MV-4-11 (cell line): ENCODE data around the gene NPR3.

Experiments
- DNase-seq: peaks from one replicate; lab custom pipeline; 2025; lab: John Stamatoyannopoulos, UW

NPR3 gene, protein sequence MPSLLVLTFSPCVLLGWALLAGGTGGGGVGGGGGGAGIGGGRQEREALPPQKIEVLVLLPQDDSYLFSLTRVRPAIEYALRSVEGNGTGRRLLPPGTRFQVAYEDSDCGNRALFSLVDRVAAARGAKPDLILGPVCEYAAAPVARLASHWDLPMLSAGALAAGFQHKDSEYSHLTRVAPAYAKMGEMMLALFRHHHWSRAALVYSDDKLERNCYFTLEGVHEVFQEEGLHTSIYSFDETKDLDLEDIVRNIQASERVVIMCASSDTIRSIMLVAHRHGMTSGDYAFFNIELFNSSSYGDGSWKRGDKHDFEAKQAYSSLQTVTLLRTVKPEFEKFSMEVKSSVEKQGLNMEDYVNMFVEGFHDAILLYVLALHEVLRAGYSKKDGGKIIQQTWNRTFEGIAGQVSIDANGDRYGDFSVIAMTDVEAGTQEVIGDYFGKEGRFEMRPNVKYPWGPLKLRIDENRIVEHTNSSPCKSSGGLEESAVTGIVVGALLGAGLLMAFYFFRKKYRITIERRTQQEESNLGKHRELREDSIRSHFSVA

DNA sequence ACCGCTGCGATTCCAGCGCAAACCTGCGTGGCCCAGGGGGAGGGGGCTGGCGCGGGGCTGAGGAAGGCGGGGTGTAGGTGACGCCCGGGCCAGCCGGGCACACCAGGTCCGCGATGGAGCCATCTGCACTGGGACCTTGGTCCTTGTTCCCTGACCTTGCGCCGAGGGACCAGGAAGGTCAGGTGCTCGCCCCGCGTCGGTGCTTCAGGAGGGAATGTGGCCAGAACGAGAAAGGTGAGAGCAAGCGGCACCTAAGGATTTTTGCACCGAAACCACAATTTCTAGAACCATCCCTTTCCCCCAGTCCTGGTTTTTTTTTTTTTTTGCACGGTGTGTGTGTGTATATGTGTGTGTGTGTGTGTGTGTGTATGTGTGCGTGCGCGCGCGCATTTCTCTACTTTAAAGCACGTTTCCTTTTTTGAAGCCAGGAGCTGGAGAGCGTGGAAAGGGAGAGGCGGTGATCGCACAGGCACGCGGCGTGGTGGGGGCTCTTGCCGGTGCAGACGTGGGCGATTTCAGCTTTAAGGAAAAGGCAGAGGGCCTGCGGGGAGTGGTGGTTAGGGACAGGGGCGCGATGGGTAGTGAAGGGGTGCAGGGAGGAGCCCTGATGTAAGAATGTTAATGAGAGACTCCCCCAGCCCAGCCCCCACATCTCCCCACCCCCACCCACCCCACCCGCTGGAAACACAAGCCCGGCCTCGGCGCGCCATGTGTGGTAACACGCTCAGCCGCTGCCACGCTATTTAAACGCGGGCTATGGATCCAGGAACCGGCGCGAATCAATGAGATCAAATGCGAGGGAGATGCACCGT, at the start of gene NPR3:
TSS of gene NPR3 (plus strand) at position 772 of the 812 bp plus-strand sequence. CDS start 456 bp downstream, outside the sequence.
- DNase-seq: peak; percentile 17

DNA sequence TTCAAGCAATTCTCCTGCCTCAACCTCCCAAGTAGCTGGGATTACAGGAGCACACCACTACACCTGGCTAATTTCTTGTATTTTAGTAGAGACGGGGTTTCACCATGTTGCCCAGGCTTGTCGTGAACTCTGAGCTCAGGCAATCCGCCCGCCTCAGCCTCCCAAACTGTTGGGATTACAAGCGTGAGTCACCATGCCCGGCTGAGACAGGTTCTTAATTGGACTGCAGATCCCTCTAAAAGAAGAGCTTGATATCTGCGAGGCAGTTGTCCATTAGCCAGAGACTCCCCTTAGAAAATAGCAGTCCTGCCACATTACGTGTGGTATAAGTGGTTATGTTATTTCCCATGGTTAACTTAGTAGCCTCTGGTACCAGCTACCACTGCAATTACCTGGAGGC, 46.6 kb upstream of the NPR3 start:
- no peak for DNase-seq

DNA sequence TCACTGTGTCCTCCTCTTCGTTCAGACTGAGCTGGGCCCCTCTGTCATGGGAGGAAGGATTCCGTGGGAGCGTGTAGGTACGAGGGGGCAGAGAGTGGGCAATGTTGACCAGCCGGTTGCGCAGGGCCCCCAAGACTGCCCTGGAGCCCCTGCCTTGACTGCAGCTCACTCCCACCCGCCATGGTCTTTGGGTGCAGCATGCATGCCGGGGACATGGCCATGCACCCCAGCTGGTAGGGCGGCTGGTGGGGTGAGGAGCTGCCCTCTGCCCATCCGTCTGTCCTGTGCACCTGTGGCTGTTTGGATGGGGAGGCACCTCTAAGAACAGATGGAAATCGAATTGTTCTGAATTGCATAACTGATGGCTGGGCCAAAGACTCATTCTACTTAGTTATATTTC, 42.6 kb upstream of the NPR3 start:
- no peak for DNase-seq

DNA sequence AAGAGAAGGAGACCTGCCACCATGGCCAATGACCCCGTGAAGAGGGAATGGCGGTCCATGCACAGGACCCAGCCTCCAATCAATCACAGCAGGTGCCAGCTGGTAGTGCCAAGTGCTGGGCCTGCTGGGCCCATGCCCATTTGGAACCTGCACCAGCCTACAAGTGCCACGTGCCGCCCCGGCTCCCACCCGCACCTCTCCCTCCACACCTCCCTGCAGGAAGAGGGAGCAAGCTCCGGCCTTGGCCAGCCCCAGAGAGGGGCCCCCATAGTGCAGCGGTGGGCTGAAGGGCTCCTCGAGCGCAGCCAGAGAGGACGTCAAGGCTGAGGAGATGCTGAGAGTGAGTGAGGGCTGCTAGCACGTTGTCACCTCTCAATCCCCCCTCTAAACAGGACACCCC, 37.8 kb upstream of the NPR3 start:
- no peak for DNase-seq

DNA sequence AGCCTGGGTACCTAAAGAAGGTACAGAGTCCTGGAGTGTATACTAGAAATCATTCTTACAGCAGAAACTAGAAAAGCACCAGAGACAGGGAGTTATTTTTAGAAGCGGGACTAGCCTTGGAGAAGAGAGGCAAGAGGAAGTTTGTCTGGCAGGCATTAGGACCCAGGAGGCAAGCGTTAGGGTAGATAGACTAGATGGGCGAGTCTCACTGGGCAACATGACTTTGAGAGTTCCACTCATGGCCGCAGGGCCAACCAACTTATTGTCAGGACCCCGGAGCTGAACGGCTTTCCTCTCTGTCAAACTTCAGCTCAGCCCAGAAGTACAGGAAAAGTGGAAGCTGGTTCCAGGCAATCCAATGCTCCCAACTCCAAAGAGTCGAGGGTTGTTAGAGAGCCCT, 34.1 kb upstream of the NPR3 start:
- DNase-seq: peak; percentile 31

DNA sequence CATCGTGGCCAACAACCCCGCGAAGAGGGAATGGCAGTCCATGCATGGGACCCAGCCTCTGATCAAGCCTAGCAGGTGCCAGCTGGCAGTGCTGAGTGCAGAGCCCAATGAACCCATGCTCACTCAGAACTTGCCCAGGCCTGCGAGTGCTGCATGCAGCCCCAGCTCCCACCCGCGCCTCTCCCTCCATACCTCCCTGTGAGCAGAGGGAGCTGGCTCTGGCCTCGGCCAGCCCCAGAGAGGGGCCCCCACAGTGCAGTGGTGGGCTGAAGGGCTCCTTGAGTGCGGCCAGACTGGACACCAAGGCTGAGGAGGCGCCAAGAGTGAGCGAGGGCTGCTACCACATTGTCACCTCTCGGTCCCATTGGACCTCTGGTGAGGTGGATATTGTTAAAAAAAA, 32.6 kb upstream of the NPR3 start:
- no peak for DNase-seq

DNA sequence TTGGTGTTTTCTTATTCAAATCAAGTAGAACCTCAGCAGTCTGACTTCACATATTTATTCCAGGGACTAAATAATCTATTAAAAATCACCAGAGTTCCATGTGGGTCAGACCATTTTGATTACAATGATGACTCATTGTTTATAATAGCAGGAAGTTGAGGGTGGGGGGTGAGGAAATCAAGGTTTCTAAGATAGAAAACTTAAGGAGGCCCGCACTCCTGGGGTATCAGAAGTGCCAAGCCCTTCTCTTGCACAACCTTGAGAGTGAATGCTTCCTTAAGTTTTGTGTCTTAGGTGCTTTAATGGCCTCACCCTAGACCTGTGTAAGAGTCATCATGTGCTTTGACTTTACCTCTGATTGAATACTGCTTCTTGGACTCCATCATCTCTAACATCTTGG, 31.9 kb upstream of the NPR3 start:
- DNase-seq: no peak

DNA sequence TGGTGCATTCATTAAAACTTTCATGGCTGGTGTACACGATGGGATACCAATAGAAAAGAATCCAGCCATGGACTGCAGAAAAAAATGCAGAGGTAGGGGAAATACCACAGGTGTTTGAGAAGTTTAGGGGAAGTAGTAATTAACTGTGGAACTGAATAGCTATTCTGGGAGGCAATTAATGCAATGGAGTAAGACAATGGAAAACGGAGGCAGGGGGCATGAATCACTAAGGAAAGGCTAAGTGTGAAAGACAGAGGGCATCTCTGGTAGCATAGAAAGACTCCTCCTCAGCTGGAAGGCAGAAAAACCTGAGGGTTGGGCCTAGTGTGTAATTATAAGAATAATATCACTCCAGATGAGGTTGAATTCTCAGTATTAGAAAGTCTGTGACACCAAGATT, 30.9 kb upstream of the NPR3 start:
- no peak for DNase-seq

DNA sequence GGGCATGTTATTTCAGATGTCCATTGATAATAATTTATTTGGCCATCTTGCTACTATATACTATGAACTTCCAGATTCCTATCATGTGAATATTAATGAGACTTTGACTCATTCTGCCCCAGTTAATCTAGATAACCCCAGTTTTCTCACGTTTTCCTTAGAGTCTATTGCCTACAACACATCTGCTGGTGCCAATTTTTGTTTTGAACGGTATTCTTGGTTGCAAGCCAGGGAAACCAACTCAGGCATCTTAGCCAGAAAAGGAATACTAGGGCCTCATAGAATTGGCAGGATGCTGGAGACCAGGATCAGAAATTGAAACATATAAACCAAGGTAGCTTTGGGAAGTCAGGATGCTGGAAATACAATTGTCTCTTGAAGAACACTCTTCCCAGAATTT, 28.0 kb upstream of the NPR3 start:
- no peak for DNase-seq

DNA sequence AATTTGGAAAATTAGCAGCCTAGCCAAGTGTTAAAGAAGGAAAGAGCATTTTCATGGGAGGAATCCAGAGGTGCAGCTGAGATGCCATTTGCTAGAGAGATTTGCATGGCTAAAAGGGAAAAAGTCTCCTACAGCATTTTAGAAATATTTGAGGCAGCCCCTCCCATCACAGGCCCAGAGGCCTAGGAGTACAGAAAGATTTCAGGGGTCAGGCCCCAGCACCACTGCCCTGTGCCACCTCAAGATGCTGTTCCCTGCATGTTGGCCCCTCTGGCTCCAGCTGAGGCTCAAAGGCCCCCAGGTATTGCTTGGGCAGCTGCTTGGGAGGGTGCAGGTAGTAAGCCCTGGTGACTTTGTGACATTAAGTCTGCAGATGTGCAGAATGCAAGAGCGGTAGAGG, 26.9 kb upstream of the NPR3 start:
- DNase-seq: no peak

DNA sequence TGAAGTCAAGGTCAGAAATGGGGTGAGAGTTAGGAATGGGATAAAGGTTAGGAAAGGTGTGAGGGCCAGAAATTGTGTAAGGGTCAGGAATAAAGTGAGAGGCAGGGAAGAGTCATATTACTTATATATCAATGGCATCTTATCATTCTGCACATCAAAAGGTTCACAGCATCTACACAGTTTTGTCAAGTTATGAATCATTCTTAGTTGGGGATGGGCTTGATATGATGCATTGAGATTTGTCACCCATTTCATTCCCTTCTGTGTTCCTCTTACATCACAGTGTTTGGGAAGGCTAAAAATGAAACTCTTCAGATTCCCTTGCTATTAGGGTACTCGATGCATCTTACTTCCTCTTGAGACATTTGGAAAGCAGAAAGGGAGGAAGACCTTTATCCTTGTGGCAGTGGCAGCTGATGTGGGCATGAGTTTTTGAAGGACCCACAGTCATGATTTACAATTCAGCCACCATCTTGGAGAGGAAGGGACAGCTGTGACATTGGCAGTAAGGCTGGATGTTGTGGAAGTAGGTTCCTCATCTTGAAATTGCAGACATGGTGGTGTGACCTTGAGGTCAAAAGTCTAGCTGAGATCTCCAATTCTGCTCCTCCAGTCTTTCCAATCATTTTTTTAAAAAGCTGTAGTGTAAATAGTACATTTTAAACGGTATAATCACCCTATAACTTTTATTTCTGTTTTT, 24.2 kb upstream of the NPR3 start:
- DNase-seq: peak; percentile 72

DNA sequence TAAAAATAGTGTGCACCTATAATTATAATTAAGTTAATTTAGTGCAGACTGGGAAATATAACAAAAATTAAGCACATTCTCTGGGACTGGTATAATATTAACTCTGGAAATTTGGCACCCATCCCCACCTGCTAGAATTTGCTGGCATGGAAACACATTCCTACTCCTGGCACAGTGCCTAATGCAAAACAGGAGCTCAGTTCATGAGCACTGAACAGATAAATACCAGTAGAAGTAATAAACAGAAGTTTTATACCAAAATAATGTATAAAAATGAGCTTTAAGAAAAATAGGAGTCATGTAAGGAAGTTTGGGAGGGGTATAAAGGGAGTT, 23.7 kb upstream of the NPR3 start:
- no peak for DNase-seq

DNA sequence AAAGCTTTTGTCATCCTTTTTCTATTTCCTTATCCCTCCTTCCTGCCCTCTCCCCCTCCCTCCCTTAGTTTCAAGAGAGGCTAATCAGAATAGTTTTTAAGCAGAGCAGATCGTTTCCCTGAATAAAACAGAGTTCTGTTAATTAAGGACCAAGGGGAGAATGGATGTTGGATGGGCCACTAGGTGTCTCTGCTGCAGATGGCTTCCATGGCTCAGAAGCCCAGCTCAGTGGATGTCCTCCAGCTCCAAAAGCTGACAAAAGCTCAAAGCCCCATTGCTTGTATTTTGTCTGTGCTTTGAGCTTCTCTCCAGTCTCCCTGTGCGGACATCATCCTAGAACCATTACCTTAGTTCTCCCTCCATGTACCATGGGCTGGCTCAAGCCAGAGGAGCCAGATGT, 21.0 kb upstream of the NPR3 start:
- no peak for DNase-seq

DNA sequence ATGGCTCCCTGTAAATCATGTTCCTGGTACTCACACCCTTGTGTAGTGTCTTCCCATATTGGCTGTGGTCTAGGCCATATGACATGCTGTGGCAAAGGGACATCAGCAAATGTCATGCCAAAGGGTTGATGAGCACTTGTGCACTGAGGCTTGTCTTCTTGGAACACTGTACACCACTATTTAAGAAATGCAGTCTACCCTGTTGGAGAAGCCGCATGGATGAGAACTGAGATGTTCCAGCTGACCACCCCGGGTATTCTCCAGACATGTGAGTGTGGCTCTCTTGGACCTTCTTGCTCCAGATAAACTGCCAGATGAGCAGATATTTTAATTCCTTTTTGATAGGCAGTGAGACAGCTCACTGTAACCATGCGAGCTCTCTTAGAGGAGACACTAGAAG, 20.5 kb upstream of the NPR3 start:
- no peak for DNase-seq

DNA sequence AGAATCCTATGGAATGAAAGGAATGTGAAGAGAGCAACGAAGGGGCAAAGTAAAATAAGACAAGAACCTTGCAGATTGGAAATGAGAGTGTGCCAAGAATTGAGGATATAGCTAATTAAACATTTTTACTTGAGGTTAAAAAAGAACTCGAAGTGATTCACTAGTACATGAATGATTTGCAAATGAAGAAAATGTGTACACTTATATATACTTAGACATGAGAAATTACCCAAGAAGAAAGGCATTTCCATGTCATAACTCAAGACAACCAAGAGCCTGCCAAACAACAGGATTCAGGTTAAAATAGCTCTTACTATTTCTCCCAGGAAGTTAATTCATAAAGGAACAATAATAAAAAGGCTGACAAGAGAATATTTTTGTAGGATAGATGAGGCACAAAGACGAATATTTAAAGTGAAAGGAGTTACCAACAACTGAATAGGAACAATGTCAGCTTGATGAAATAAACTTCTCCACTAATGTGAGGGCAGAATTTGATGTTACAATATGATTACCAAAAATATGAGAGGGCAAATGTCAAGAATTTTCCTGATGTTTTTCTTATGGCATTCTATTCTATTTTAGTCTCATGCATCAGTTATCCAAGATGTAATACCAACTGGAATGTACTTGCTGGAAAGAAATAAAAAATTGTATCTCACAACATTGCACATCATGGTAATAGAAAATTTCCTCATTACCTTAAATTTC, 18.9 kb upstream of the NPR3 start:
- no peak for DNase-seq

DNA sequence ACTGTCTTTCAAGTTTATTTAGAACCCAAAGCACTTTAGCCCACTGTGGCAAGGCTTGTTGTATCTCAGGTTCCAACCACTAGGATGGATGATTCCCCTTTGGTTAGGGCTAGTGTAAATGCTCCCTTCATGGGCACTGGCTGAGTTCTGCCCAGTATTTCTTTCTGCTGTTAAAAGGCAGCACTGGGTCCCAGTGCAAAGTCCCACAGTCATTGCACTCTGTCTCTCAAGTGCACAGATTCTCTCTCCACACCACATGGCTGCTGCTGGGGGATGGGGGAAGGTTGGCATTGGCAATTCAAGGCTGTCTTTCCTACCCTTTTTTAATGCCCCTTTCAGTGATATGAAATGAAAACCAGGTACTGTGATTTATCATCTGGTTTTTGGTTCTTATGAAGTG, 7.2 kb upstream of the NPR3 start:
- no peak for DNase-seq

DNA sequence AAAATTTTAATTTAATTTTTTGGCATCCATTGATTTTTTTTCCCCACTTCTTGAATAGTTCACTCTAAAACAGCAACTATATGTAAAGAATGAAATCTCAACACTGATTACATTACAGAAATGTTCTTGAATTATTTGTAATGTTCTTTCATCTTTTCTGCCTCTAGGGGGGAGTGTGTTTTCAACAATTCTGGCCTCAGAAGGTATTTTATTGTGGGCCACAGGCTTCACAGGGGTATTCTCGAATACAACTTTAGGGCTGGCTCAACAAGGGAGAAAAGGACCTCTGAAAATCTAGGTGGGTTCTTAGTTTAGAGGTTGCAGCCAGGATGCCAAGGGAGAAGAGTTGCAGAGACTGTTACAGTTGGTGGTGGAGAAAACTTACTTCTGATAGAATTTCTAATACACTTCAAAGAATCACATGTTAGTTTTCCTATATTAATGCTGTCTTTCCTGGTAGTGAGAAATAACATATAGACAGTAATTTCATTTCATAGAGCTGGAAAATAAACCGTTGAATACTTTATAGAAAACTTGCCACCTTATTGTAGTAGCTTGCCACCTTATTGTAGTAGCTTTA, 3.6 kb upstream of the NPR3 start:
- peak; percentile 34 for DNase-seq

DNA sequence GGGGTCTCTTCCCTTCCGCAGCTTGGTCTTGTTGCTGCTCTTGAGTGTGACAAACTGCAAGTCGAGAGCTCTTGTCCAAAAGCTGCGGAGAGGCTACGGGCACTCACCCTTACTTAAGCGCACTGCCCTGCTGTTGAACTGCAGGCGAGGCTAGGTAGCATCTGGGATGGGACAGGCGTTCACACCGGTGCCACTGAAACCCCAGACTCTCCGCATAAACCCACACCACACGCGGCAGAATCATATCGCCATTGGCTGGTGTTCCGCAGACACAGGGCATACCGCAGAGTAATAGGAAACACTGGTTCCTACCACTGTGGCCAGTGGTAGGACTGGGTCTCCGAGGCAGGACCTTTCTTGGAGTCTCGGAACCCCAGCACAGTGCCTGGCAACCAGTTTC, 2.2 kb upstream of the NPR3 start:
- no peak for DNase-seq

DNA sequence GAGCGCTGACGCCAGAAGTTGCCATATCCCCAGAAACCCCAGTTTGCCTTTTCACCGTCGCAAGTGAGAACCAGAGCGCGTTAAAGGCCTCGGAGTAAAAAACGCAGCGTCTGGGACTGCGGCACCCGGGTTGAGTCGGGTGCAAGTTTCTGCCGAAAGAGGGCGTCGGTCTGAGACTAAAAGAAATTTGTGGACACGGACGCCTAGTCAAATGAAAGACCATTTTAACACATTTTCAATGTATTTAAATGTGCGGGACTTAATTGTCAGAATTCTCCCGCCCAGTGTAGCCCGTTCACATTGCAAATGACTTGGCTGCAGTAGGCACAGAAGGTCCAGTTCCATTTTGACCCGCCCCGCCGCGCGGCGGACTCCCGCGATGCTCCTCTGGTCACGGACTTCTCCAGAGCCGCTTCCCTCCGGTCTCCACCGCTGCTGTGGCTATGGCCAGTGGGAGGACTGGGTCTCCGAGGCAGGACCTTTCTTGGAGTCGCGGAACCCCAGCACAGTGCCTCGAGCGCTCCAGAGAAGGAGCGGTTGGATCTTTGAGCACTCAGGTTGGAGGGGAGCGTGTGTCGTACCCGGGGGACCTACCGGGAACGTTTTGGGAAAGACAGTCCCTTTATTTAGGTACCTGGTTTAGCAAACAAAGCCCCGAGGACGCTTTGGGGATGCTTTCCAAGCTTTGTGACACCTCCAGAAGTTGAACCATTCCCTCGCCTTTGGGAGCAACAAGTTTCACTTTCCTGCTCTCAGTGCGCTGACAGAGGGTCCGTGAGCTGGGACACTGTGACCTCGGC, 1.2 kb upstream of the NPR3 start:
- DNase-seq: peak; percentile 57

DNA sequence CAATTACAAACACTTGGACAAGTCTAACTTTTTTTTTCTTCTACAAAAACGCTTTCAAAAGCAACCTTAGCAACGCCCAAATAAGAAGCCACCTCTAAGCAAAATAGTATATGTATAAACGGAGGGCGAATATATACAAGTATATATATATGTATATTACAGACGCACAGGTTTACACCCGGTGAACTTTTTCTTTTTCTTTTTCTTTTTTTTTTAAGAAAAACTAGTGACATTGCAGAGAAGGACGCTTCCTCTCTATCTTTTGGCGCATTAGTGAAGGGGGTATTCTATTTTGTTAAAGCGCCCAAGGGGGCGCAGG, 200 bp downstream of the NPR3 start:
- no peak for DNase-seq
